Lower lobe of right lung (tissue), 2 donors: ENCODE results near the gene IFNE. TPM values are rescaled to one million over a fixed set of nuclear protein-coding genes. Genes with fewer than 3 reads are reported as not detected.
"Not testable (repeated sequence)": the region's sequence is repeated elsewhere in the genome, so short reads cannot be mapped to it uniquely, and the experiment has no call there.

Experiments used
- ATAC-seq, 2 donors: fragments of 200-7000 bp; cut with Tn5 transposase; one replicate each; pipeline ENCODE4 v1.9.1; 2020 to 2022; ENCODE audit warnings: mild to moderate bottlenecking in 2 of 2, moderate library complexity in 2 of 2
- DNase-seq: peaks from one replicate; pipeline ENCODE4 v3.0.0-alpha.2; 2020
- H3K27ac ChIP-seq: fragments of 200-600 bp; one replicate; pipeline ENCODE4 v1.8.0; 2022
- H3K27me3 ChIP-seq: fragments of 200-600 bp; one replicate; pipeline ENCODE4 v1.8.0; 2022; ENCODE audit warnings: low read depth
- H3K36me3 ChIP-seq: fragments of 200-600 bp; one replicate; pipeline ENCODE4 v1.8.0; 2022; ENCODE audit warnings: mild to moderate bottlenecking
- H3K4me1 ChIP-seq: fragments of 200-600 bp; one replicate; pipeline ENCODE4 v1.8.0; 2022
- H3K4me3 ChIP-seq: fragments of 200-600 bp; one replicate; pipeline ENCODE4 v1.8.0; 2022; ENCODE audit warnings: mild to moderate bottlenecking
- H3K9me3 ChIP-seq: fragments of 200-600 bp; one replicate; pipeline ENCODE4 v1.8.0; 2022
- CTCF ChIP-seq: fragments of 200-600 bp; IDR thresholded peaks from one replicate; pipeline ENCODE4 v1.8.0; 2022; ENCODE audit warnings: antibody characterized with exemption, mild to moderate bottlenecking
- intact Hi-C: fragments of 100-400 bp; cut with DNase I; formaldehyde crosslinking; loops from one replicate; pipeline ENCODE4 v1.11.0; 2022
- total RNA-seq: library from RNA; stranded (reverse); fragmentation: NEBNext Ultra II Directional; extraction: Animal tissue kit (Norgen Biotek cat#: 25700); gene quantifications from one replicate; pipeline ENCODE4 v1.2.1, GENCODE V29; 2021
- donor health status: DM: no; HTN: yes; CAD: no; lungs with severe emphysema.

The IFNE gene
- total RNA-seq, 1 donor from 2014 or later: not detected

- DNase-seq (no peak), ATAC-seq (no peak)
- H3K4me1 ChIP-seq: no peaks in the 10 kb centered on the region
- intact Hi-C loops: no loop called here
- no peaks in the 10 kb centered on the region for H3K27me3 ChIP-seq
- no peak for TF ChIP-seq CTCF
- H3K27ac ChIP-seq: no peak overlapping the region
- H3K9me3 ChIP-seq: no peaks in the 10 kb centered on the region
- H3K4me3 ChIP-seq: no peak overlapping the region
- H3K36me3 ChIP-seq: no peaks in the 10 kb centered on the region
These were observed 28.0 kb downstream of the IFNE start for GRCh38 chr9:21454149-21454548.

GRCh38 chr9:21452681-21453080, 29.4 kb downstream of the IFNE start:
- TF ChIP-seq CTCF: no peak
- no peaks in the 10 kb centered on the region for H3K36me3 ChIP-seq
- intact Hi-C loops: no loop called here
- ATAC-seq: no peak
- no peaks in the 10 kb centered on the region for H3K9me3 ChIP-seq
- H3K27ac ChIP-seq: no peak overlapping the region
- H3K4me1 ChIP-seq: no peaks in the 10 kb centered on the region
- no peaks in the 10 kb centered on the region for H3K27me3 ChIP-seq
- no peak overlapping the region for H3K4me3 ChIP-seq
- DNase-seq: no peak

- Histone ChIP-seq H3K27ac (no peak overlapping the region), H3K4me3 (no peak overlapping the region), H3K36me3 (no peaks in the 10 kb centered on the region), H3K9me3 (no peaks in the 10 kb centered on the region), H3K4me1 (no peaks in the 10 kb centered on the region), H3K27me3 (no peaks in the 10 kb centered on the region)
- no peak for TF ChIP-seq CTCF
- DNase-seq: no peak
- intact Hi-C loops: no loop called here
- no peak for ATAC-seq
These were observed 31.2 kb downstream of the IFNE start for GRCh38 chr9:21450733-21451394.

- H3K9me3 ChIP-seq, DNase-seq, intact Hi-C loops, ATAC-seq, H3K4me1 ChIP-seq, H3K27ac ChIP-seq, H3K4me3 ChIP-seq, H3K27me3 ChIP-seq, H3K36me3 ChIP-seq: not testable (repeated sequence)
These were observed 32.8 kb downstream of the IFNE start for GRCh38 chr9:21449312-21449711.

GRCh38 chr9:21443849-21444625, 38.1 kb downstream of the IFNE start:
- DNase-seq (no peak), ATAC-seq (peak; percentile 35 to 62)
- no peaks in the 10 kb centered on the region for H3K4me1 ChIP-seq
- H3K36me3 ChIP-seq: no peaks in the 10 kb centered on the region
- no peaks in the 10 kb centered on the region for H3K27me3 ChIP-seq
- H3K27ac ChIP-seq: no peak overlapping the region
- H3K4me3 ChIP-seq: no peak overlapping the region
- no peak for TF ChIP-seq CTCF
- peaks cover 6% of the 10 kb centered on the region for H3K9me3 ChIP-seq
- intact Hi-C loops: no loop called here

- Histone ChIP-seq H3K9me3 (peaks cover 6% of the 10 kb centered on the region), H3K27ac (no peak within 1 kb of the TSS), H3K4me3 (no peak within 1 kb of the TSS), H3K27me3 (no peaks in the 10 kb centered on the region), H3K36me3 (no peaks in the 10 kb centered on the region), H3K4me1 (no peaks in the 10 kb centered on the region)
- intact Hi-C loops: no loop called here
- no peak for TF ChIP-seq CTCF
- ATAC-seq (no peak), DNase-seq (no peak)
These were observed 42.0 kb downstream of the IFNE start, which contains the start of gene IFNA1 for GRCh38 chr9:21440139-21440538. Gene IFNA1 (plus strand): TSS chr9:21440439. CDS start chr9:21440508, 69 bp downstream.

GRCh38 chr9:21435015-21435383, 47.1 kb downstream of the IFNE start:
- H3K9me3 ChIP-seq, H3K4me1 ChIP-seq, DNase-seq, ATAC-seq, H3K27ac ChIP-seq, H3K4me3 ChIP-seq, H3K36me3 ChIP-seq, intact Hi-C loops, H3K27me3 ChIP-seq: not testable (repeated sequence)
